Activated naive CD8-positive, alpha-beta T cell treated with anti-CD3 and anti-CD28 coated beads, Interleukin-2, amount 10 ng/mL, durations not matched to agents 7 days and 5 days (primary cell): Measurements from ENCODE around the gene ZNF337. TPM values are rescaled to one million over a fixed set of nuclear protein-coding genes. Genes with fewer than 3 reads are reported as not detected.
"Not testable (repeated sequence)": the region's sequence is repeated elsewhere in the genome, so short reads cannot be mapped to it uniquely, and the experiment has no call there.

Experiments used
- ATAC-seq: fragments of 150-1000 bp; cut with Tn5 transposase; one replicate; pipeline ENCODE4 v1.10.0; 2021; ENCODE audit warnings: low read depth, moderate library complexity
- POLR2A ChIA-PET: fragments of 350-600 bp; sonication (Branson Sonifier 250); formaldehyde crosslinking; loops from one replicate; lab custom pipeline; 2021; ENCODE audit warnings: antibody characterized with exemption; lab: Charles Lee
- DNase-seq: peaks from one replicate; pipeline ENCODE4 v3.0.0; 2021
- H3K27ac Mint-ChIP-seq: one replicate; pipeline ENCODE4 v1.8.0; 2022; ENCODE audit warnings: mild to moderate bottlenecking, mixed read lengths
- H3K27me3 Mint-ChIP-seq: one replicate; pipeline ENCODE4 v1.8.0; 2022; ENCODE audit warnings: mild to moderate bottlenecking, moderate library complexity, mixed read lengths
- H3K36me3 Mint-ChIP-seq: one replicate; pipeline ENCODE4 v1.8.0; 2021; ENCODE audit warnings: mild to moderate bottlenecking, mixed read lengths
- H3K4me1 Mint-ChIP-seq: one replicate; pipeline ENCODE4 v1.8.0; 2021; ENCODE audit warnings: mixed read lengths
- H3K4me3 Mint-ChIP-seq: one replicate; pipeline ENCODE4 v1.8.0; 2022; ENCODE audit warnings: mild to moderate bottlenecking, moderate library complexity, mixed read lengths
- H3K9me3 Mint-ChIP-seq: one replicate; pipeline ENCODE4 v1.8.0; 2021; ENCODE audit warnings: mixed read lengths
- total RNA-seq, 2 experiments: library from RNA; stranded (reverse); gene quantifications; one replicate each; pipeline ENCODE4 v1.2.3, GENCODE V29; 2021

Gene ZNF337
- total RNA-seq, 2 experiments from 2014 or later: 25.3 to 26.6 TPM

DNA sequence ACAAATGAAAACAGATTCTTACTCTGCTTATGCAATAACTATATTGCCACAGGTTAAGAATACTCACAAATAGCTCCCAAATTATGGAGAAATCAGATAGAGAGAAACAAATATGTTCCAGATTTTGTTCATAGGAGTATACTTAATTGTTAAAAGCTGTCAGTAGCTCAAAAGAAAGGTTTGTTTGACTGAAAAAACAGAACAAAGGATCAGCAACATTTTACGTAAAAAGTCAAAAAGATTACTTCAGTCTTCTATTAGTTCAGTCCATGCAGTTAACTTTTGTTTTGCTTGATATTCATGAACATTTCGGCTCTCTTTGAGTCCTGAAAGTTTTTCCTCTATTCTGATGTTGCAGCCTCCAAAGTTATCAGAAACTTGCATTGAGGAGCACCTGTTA lies 59.4 kb downstream of the ZNF337 start:
- no peak for ATAC-seq
- POLR2A ChIA-PET: no interaction called here
- DNase-seq: no peak
- H3K9me3 Mint-ChIP-seq: peaks cover 23% of the 10 kb centered on the region
- no peak overlapping the region for H3K27ac Mint-ChIP-seq
- H3K27me3 Mint-ChIP-seq: no peaks in the 10 kb centered on the region
- H3K4me3 Mint-ChIP-seq: no peak overlapping the region
- peaks cover 56% of the 10 kb centered on the region for H3K36me3 Mint-ChIP-seq
- no peaks in the 10 kb centered on the region for H3K4me1 Mint-ChIP-seq

DNA sequence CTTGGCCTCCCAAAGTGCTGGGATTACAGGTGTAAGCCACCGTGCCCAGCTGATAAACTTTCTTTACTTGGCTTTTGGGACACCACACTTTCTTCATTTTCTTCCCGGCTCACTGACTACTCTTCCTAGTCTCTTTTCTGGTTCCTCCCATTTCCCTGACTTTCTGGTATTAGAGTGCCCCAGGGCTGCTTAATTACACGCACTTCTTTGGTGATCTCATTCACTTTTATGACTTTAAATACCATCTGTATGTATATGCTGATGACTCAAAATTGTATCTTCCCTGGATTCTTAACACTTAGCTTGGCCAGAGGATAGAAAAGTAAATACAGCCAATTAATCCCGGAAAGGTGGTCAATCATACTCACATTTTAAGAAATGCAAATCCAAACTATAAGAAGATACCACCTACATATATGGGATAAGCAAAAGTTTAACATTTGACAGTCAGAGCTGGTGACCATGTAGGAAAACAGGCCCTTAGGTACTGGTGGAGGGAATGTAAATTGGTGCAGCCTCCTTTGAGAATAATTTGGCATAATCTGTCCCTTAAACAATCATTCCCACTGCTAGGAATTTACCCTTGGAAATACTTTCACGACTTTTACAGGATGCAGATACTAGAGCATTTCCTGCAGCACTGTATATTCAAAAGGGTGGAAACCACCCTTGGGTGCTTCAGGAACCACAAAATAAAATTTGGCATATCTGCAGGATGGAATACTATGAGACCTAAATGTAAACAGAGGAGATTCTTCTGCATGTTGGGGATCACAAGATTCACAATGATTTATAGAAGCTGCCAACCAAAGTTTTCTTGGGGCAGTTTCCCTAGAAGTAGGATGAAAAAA lies 63.5 kb downstream of the ZNF337 start:
- POLR2A ChIA-PET: no interaction called here
- no peak overlapping the region for H3K4me3 Mint-ChIP-seq
- no peak for DNase-seq
- H3K36me3 Mint-ChIP-seq: peaks cover 47% of the 10 kb centered on the region
- H3K9me3 Mint-ChIP-seq: peaks cover 33% of the 10 kb centered on the region
- H3K27me3 Mint-ChIP-seq: no peaks in the 10 kb centered on the region
- H3K27ac Mint-ChIP-seq: no peak overlapping the region
- ATAC-seq: no peak
- H3K4me1 Mint-ChIP-seq: no peaks in the 10 kb centered on the region

DNA sequence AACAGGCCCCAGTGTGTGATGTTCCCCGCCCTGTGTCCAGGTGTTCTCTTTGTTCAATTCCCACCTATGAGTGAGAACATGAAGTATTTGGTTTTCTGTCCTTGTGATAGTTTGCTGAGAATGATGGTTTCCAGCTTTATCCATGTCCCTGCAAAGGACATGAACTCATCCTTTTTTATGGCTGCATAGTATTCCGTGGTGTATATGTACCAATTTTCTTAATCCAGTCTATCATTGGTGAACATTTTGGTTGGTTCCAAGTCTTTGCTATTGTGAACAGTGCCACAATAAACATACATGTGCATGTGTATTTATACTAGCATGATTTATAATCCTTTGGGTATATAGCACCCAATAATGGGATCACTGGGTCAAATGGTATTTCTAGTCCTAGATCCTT lies 66.0 kb downstream of the ZNF337 start:
- H3K4me3 Mint-ChIP-seq, DNase-seq, POLR2A ChIA-PET, H3K27ac Mint-ChIP-seq, ATAC-seq, H3K4me1 Mint-ChIP-seq, H3K27me3 Mint-ChIP-seq: not testable (repeated sequence)
- peaks cover 35% of the 10 kb centered on the region for H3K36me3 Mint-ChIP-seq
- peaks cover 29% of the 10 kb centered on the region for H3K9me3 Mint-ChIP-seq

DNA sequence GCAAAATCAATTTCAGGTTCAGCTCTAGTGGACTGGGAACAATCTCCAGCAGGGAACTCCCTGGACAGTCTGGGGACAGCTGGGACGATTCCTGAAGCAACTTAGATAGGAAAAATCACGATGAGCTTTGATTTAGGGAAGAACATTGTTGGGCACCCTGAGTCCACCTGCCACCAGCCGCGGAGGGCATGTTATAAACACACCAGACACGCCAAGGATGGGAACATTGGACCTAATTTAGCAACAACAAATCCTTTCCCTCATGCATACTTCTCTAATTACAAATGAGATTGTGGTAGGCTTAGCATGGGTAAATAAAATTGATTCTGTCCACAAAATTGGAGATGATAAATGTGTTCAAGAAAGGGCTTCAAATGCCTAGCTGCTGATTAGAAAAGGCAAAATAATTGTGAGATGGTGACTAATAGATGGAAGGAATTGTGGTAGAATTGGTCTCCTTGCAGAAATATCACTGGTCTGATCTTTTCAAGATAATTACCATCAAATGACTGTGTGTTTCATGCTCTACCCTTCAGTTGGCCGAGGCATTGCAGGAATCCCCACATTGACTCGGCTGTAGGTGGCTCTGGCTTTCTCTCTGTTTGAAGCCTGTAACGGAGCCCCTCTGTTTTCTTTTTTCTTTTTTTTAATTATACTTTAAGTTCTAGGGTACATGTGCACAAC lies 66.7 kb downstream of the ZNF337 start:
- Mint-ChIP-seq H3K27me3 (no peaks in the 10 kb centered on the region), H3K4me3 (no peak overlapping the region), H3K36me3 (peaks cover 29% of the 10 kb centered on the region), H3K27ac (no peak overlapping the region), H3K4me1 (no peaks in the 10 kb centered on the region), H3K9me3 (peaks cover 27% of the 10 kb centered on the region)
- POLR2A ChIA-PET: no interaction called here
- ATAC-seq: no peak
- no peak for DNase-seq

DNA sequence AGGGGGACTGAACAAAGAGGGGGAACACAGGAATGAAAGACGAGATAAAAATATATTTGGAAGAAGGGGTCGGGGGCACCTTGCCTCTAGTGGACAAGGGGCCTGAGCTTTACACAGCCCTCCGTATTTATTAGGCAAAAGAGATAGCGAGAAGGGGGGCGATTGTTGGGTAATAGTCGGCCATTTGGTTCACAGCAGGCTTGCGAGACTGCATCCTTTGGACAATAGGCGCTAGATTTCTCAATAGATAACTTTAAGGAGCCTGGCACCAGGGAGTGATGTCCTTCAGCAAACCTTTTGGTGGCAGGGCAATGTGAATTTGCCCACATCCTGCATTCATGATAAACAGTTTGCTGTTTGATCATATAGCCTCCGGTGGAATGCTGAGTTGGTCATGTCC lies 69.9 kb downstream of the ZNF337 start:
- ATAC-seq (no peak), DNase-seq (no peak)
- Mint-ChIP-seq H3K36me3 (peaks cover 12% of the 10 kb centered on the region), H3K27ac (no peak overlapping the region), H3K27me3 (no peaks in the 10 kb centered on the region), H3K4me1 (peaks cover 18% of the 10 kb centered on the region), H3K4me3 (no peak overlapping the region), H3K9me3 (peaks cover 21% of the 10 kb centered on the region)
- POLR2A ChIA-PET: no interaction called here

DNA sequence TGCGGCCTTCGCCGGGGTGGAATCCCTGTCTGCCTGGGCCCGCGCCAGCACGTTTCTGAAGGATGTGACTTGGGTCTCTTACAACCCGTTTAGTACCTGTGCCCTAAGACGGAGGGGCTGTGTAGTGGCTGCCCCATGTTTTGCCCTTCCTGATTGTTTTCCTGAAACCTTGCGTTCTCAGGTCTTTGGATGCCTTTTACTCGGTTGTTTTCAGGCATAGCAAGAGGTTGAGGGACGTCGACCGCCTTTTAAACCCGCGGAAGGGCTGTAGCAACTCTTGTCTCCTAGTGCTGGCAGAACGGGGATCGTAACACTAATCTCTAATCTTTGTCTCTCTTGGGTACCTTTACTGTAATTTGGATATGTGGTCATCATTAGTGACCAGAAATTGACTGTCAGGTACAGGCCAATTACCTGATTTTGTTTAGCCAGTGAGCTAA lies 72.1 kb downstream of the ZNF337 start:
- Mint-ChIP-seq H3K36me3 (peaks cover 16% of the 10 kb centered on the region), H3K27me3 (no peaks in the 10 kb centered on the region), H3K4me1 (peaks cover 23% of the 10 kb centered on the region), H3K27ac (peak overlapping the region; percentile 96), H3K9me3 (peaks cover 13% of the 10 kb centered on the region), H3K4me3 (peak overlapping the region; percentile 93)
- DNase-seq (no peak), ATAC-seq (no peak)
- POLR2A ChIA-PET: no interaction called here

Other genes starting within 250 kb of the ZNF337 start
- gene NINL, start 111.3 kb downstream of the ZNF337 start, total RNA-seq: 1 to 10 TPM; 2.2 to 2.5 TPM
- gene NANP, start 72.8 kb downstream of the ZNF337 start, total RNA-seq: 1 to 10 TPM; 5.0 to 5.3 TPM